Fibroblast of lung (primary cell): ENCODE results near the gene DEF6. TPM values are rescaled to one million over a fixed set of nuclear protein-coding genes. Genes with fewer than 3 reads are reported as not detected.

Experiments used
- DNase-seq, 2 donors: peaks; one replicate each; pipeline versions ENCODE4 v3.0.0 to v3.0.0-alpha.2; 2010; ENCODE audit warnings: low read depth in 2 of 2
- H2AFZ ChIP-seq: 2 replicates; pipeline ENCODE4 v1.5.1; 2012; ENCODE audit warnings: low read length, control low read depth, inconsistent platforms
- H3K27ac ChIP-seq: 2 replicates; pipeline ENCODE4 v1.5.1; 2011; ENCODE audit warnings: low read length, control low read depth; ENCODE audit not compliant: insufficient read depth
- H3K27me3 ChIP-seq: 2 replicates; pipeline ENCODE4 v1.5.1; 2011; ENCODE audit warnings: mild to moderate bottlenecking, low read length; ENCODE audit not compliant: control insufficient read depth, insufficient read depth
- H3K36me3 ChIP-seq: 2 replicates; pipeline ENCODE4 v1.5.1; 2011; ENCODE audit warnings: low read length; ENCODE audit not compliant: control insufficient read depth, insufficient read depth
- H3K4me1 ChIP-seq: 2 replicates; pipeline ENCODE4 v1.5.1; 2011; ENCODE audit warnings: low read length; ENCODE audit not compliant: control insufficient read depth, insufficient read depth; ENCODE audit errors: extremely low read depth
- H3K4me2 ChIP-seq: 2 replicates; pipeline ENCODE4 v1.5.1; 2011; ENCODE audit warnings: low read length, control low read depth; ENCODE audit not compliant: insufficient read depth; ENCODE audit errors: extremely low read depth
- H3K4me3 ChIP-seq, 4 experiments: fragments of 200-600 bp in 1 of 4; sonication (generic) in 1 of 4; replicated peaks in 1 of 4; 2 replicates each; pipeline ENCODE4 v1.5.1; 2011 to 2016; ENCODE audit warnings: low read length in 4 of 4, low read depth in 3 of 4, mild to moderate bottlenecking in 3 of 4, control low read depth in 2 of 4, inconsistent platforms in 1 of 4, mixed read lengths in 1 of 4; ENCODE audit not compliant: insufficient read depth in 1 of 4; ENCODE audit errors: control extremely low read depth in 1 of 4
- H3K79me2 ChIP-seq: 2 replicates; pipeline ENCODE4 v1.5.1; 2012; ENCODE audit warnings: mild to moderate bottlenecking, low read length, inconsistent platforms; ENCODE audit not compliant: control insufficient read depth, insufficient read depth
- H3K9ac ChIP-seq: 2 replicates; pipeline ENCODE4 v1.5.1; 2011; ENCODE audit warnings: mild to moderate bottlenecking, low read length, control low read depth; ENCODE audit not compliant: insufficient read depth
- H3K9me3 ChIP-seq: 2 replicates; pipeline ENCODE4 v1.5.1; 2012; ENCODE audit warnings: low read depth, low read length; ENCODE audit not compliant: control insufficient read depth, insufficient read depth
- H4K20me1 ChIP-seq: 2 replicates; pipeline ENCODE4 v1.5.1; 2011; ENCODE audit warnings: low read length; ENCODE audit not compliant: control insufficient read depth, insufficient read depth; ENCODE audit errors: extremely low read depth
- CTCF ChIP-seq, 2 donors: IDR thresholded peaks in 1 of 2; conservative IDR thresholded peaks in 1 of 2; 1 replicate in 1 of 2; 2 replicates in 1 of 2; pipeline ENCODE4 v1.5.1; 2011 to 2012; ENCODE audit warnings: low read length in 2 of 2, control low read depth in 1 of 2, inconsistent platforms in 1 of 2, low read depth in 1 of 2, mild to moderate bottlenecking in 1 of 2
- EZH2 ChIP-seq: IDR thresholded peaks from 2 replicates; pipeline ENCODE4 v1.5.1; 2012; ENCODE audit warnings: low read length, control low read depth, mild to moderate bottlenecking; ENCODE audit errors: missing control alignments
- polyA plus RNA-seq, 2 donors: library from polyadenylated mRNA; depleted of rRNA in 1 of 2; stranded (reverse) in 1 of 2; unstranded in 1 of 2; fragments of >200 nt; gene quantifications; 2 replicates each; pipeline ENCODE4 v1.2.1, GENCODE V29; 2011 to 2012; ENCODE audit warnings: missing spikeins in 1 of 2
- total RNA-seq: library from RNA; depleted of rRNA; stranded (reverse); fragments of >200 nt; gene quantifications from 2 replicates; pipeline ENCODE4 v1.2.1, GENCODE V29; 2014

The DEF6 gene
- total and polyA plus RNA-seq, 2 donors (not counting 1 experiment from before 2014, with no cell fraction given): 0.12 to 0.33 TPM

- peak; percentile 60 to 66 for DNase-seq
These were observed 38.8 kb upstream of the DEF6 start for GRCh38 chr6:35258858-35259193.

GRCh38 chr6:35259194-35259947 lies 38.2 kb upstream of the DEF6 start, which contains the start of gene ZNF76:
Gene ZNF76, plus strand, starts transcription at chr6:35259735. Its CDS starts 21,417 bp downstream, at chr6:35281152.
- Histone ChIP-seq H3K79me2 (peaks cover 9% of the 10 kb centered on the region), H3K36me3 (no peaks in the 10 kb centered on the region)
- peak; percentile 93 to 97 for DNase-seq

More at GRCh38 chr6:35258858-35259193, 38.8 kb upstream of the DEF6 start:
- H3K9ac ChIP-seq: peak overlapping the region; percentile 96
- H3K4me3 ChIP-seq: peak overlapping the region; percentile 79 to 93 (median 84)
- H3K4me2 ChIP-seq: peak overlapping the region; percentile 83
- H3K27ac ChIP-seq: peak overlapping the region; percentile 99
- peaks cover 10% of the 10 kb centered on the region for H3K79me2 ChIP-seq
- TF ChIP-seq CTCF (conservative IDR thresholded peaks at IDR 0.05 in 1 of 2, IDR thresholded peaks at IDR 0.05 in 1 of 2; ENCODE audit: low read depth in 1 of 2, low read length in 2 of 2) (no peak), EZH2 (no peak)
- H3K9me3 ChIP-seq: no peaks in the 10 kb centered on the region
- no peaks in the 10 kb centered on the region for H3K27me3 ChIP-seq
- no peaks in the 10 kb centered on the region for H4K20me1 ChIP-seq
- no peaks in the 10 kb centered on the region for H3K36me3 ChIP-seq
- H3K4me1 ChIP-seq: no peaks in the 10 kb centered on the region
- H2AFZ ChIP-seq: peak overlapping the region; percentile 75

More at GRCh38 chr6:35259194-35259947, 38.2 kb upstream of the DEF6 start, which contains the start of gene ZNF76:
- Histone ChIP-seq H2AFZ (peak within 1 kb of the TSS; percentile 75), H3K27me3 (no peaks in the 10 kb centered on the region), H3K9ac (peak within 1 kb of the TSS; percentile 96), H3K4me3 (peak within 1 kb of the TSS; percentile 79 to 93 (median 86)), H3K27ac (peak within 1 kb of the TSS; percentile 99), H3K9me3 (no peaks in the 10 kb centered on the region), H4K20me1 (no peaks in the 10 kb centered on the region), H3K4me1 (no peaks in the 10 kb centered on the region), H3K4me2 (peak within 1 kb of the TSS; percentile 86)
- TF ChIP-seq CTCF (conservative IDR thresholded peaks at IDR 0.05 in 1 of 2, IDR thresholded peaks at IDR 0.05 in 1 of 2; ENCODE audit: low read depth in 1 of 2, low read length in 2 of 2) (no peak), EZH2 (no peak)
